ENCODE measurements around the gene PNPLA3.

Gene PNPLA3

DNA sequence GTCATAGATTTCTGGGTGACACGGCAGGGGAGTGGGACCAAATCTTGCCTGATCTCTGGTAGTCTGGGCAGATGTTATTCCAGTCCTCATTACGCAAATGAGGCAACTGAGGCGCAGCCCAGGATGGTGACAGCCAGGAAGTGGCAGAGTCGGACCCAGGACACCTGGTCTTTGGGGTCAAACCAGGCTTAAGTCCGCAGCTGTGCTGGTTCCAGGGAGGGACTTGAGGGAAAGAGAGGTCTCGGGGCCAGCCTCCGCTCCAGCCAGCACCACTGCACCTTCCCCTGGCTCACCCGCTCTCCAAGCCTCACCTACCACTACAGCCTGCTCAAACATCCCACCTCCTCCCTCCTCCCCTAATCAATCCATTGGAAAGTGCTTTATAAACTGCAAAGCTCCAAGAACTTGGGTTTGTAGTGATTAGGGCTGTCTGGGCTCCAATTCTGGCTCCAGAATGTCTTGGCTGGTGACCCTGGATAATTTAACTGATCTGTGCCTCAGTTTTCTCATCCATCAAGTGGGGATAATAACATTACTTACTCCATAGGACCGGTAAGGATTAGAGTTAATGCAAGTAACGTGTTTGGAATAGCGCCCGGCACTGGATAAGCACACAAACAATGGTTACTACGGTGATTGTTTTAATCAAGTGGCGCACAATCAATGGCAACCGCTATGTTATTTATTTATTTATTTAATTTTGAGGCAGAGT is 31.3 kb upstream of the PNPLA3 start:
- POLR2A ChIA-PET: no interaction called here
- CTCF ChIA-PET: interaction anchor here (1.0 to 2.0 kb wide), 2 partner anchors 9 kb away, joined by 6 to 9 read pairs; no protein-coding TSS in a partner anchor
- no peak for DNase-seq (ENCODE audit: extremely low spot score)
- TF ChIP-seq LEF1 (IDR thresholded peaks at IDR 0.05; ENCODE audit: borderline replicate concordance) (no peak), L3MBTL2 (conservative IDR thresholded peaks at IDR 0.05) (no peak), SUZ12 (IDR thresholded peaks at IDR 0.05) (no peak), FOXK2 (IDR thresholded peaks at IDR 0.05) (no peak), TARDBP (IDR thresholded peaks at IDR 0.05) (no peak), CTBP1 (IDR thresholded peaks at IDR 0.05; ENCODE audit: borderline replicate concordance) (no peak)
- TF ChIP-seq, protein P1, sequence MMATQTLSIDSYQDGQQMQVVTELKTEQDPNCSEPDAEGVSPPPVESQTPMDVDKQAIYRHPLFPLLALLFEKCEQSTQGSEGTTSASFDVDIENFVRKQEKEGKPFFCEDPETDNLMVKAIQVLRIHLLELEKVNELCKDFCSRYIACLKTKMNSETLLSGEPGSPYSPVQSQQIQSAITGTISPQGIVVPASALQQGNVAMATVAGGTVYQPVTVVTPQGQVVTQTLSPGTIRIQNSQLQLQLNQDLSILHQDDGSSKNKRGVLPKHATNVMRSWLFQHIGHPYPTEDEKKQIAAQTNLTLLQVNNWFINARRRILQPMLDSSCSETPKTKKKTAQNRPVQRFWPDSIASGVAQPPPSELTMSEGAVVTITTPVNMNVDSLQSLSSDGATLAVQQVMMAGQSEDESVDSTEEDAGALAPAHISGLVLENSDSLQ (IDR thresholded peaks at IDR 0.05): no peak

DNA sequence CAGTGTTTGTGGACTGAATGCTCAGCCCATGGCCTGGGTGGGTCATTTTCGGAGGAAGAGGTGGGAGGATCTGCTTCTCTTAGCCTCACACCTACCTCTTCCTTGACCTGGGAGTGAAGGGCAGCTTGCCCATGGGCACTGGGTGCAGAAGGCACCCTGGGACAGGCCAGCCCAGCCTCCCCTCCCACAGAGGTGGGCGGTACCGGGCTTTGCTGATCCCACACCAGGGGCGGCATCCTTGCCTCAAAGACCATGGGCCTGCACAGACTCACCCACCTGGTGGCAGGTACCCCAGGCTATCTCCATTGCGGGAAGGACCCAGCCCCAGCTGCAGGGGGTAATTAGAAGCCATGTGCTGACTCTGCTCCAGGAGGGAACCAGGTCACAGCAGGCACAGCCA is 30.3 kb upstream of the PNPLA3 start:
- CTCF ChIA-PET: interaction anchor here (1.0 kb wide), 1 partner anchor 10 kb away, joined by 9 read pairs; no protein-coding TSS in a partner anchor
- TF ChIP-seq ARNT (IDR thresholded peaks at IDR 0.05) (no peak), BHLHE40 (IDR thresholded peaks at IDR 0.05; ENCODE audit: borderline replicate concordance) (no peak), SUZ12 (IDR thresholded peaks at IDR 0.05) (no peak), ZNF384 (IDR thresholded peaks at IDR 0.05) (no peak)
- no peak for DNase-seq (ENCODE audit: extremely low spot score)
- POLR2A ChIA-PET: no interaction called here

DNA sequence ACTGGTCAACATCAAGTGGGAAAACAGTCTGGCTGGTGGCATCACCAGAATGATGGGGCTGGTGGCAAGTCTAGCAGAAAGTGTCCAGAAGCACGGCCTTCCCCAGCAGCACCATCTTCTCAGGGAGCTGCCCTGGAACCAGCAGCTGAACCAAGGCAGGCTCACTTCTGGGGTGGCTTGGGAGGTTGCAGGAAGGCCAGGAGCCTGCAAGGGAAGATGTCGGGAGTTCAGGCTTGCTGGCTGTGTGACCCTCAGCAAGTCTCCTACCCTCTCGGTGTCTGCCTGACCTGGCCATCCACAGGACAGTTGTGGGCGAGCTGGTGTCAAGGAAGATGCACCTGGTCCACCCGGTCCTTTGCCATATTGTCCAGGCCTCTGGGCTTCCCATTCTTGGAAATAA is 29.5 kb upstream of the PNPLA3 start:
- ChIA-PET CTCF (interaction anchor here (0.9 to 1.0 kb wide), 2 partner anchors 9 to 30 kb away, joined by 3 read pairs; partner anchors contain the start of gene PNPLA3), POLR2A (no interaction called here)
- TF ChIP-seq SP1 (IDR thresholded peaks at IDR 0.05): no peak
- TF ChIP-seq TARDBP (IDR thresholded peaks at IDR 0.05): no peak
- TF ChIP-seq, protein P1 (IDR thresholded peaks at IDR 0.05): no peak
- no peak for TF ChIP-seq SUZ12 (IDR thresholded peaks at IDR 0.05)
- no peak for TF ChIP-seq CTBP1 (IDR thresholded peaks at IDR 0.05; ENCODE audit: borderline replicate concordance)
- TF ChIP-seq ZNF384 (IDR thresholded peaks at IDR 0.05): no peak
- DNase-seq (ENCODE audit: extremely low spot score): no peak

DNA sequence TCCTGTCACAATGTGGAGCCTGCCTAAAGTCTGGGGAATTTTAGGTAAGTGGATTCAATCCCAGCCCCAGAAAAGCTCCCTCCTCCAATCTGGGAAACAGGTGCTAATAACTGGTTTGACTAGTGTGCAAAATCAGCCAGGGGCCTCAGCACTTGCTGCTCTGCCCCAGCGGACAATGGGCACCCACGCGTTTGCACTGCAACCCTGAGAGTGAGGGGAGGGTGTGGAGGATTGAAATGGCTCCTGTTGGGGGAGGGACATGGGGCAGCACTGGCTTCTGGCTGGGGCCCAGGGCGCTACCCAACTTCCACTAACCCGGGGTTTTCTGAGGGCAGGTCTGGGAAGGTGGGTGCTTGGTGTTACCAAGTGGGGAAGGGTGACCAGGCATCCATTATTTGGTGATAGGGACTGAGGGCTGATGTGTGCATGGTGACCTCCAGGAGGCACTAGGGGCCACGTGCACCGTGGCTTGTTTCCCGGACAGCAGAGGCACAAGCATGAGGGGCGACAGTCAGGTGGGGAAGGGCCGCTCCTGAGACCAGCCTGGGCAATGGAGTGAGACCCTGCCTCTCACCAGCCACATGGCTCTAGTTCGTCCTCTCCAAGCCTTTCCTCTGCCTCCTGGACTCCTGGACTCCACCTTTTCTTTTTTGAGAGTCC is 27.5 kb upstream of the PNPLA3 start:
- no peak for DNase-seq (ENCODE audit: extremely low spot score)
- no peak for TF ChIP-seq BHLHE40 (IDR thresholded peaks at IDR 0.05; ENCODE audit: borderline replicate concordance)
- TF ChIP-seq FOXA1 (IDR thresholded peaks at IDR 0.05): no peak
- TF ChIP-seq TARDBP (IDR thresholded peaks at IDR 0.05): no peak
- TF ChIP-seq NFRKB (IDR thresholded peaks at IDR 0.05): no peak
- TF ChIP-seq ZNF384 (IDR thresholded peaks at IDR 0.05): no peak
- TF ChIP-seq FOXK2 (IDR thresholded peaks at IDR 0.05): no peak
- TF ChIP-seq ELF4 (IDR thresholded peaks at IDR 0.05): no peak
- TF ChIP-seq HDGF (IDR thresholded peaks at IDR 0.05; ENCODE audit: borderline replicate concordance): no peak
- TF ChIP-seq L3MBTL2 (conservative IDR thresholded peaks at IDR 0.05): no peak
- no peak for TF ChIP-seq SP1 (IDR thresholded peaks at IDR 0.05)
- TF ChIP-seq CTBP1 (IDR thresholded peaks at IDR 0.05; ENCODE audit: borderline replicate concordance): no peak
- no peak for TF ChIP-seq LEF1 (IDR thresholded peaks at IDR 0.05; ENCODE audit: borderline replicate concordance)
- no peak for TF ChIP-seq ARNT (IDR thresholded peaks at IDR 0.05)
- ChIA-PET CTCF (interaction anchor here (1.1 to 1.3 kb wide), 2 partner anchors 11 to 13 kb away, joined by 9 to 10 read pairs; no protein-coding TSS in a partner anchor), POLR2A (no interaction called here)

DNA sequence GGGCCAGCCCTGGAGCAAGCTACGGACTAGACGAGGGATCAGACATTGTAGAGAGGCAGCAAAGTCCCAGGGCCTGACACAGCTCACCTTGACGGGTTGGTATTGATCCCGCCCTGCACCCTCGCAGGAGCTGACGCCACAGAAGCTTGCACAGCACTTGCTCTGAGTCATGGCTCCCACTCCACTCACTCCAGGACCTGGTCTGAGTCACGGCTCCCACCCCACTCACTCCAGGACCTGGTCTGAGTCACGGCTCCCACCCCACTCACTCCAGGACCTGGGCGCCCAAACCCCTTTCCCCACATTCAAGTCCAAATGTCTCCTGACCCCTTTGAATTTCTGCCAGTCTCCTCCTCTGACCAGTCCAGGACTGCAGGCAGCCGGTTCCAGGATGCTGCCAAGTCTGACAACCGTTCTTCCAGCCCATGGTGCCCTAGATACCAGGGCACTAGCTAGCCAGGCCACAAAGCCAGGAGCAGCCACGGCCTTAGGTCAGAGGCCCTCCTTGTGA is 25.8 kb upstream of the PNPLA3 start:
- ChIA-PET CTCF (interaction anchor here (0.6 to 4.5 kb wide), 4 partner anchors 13 to 78 kb away, joined by 4 to 21 read pairs (median 6); no protein-coding TSS in a partner anchor), POLR2A (interaction anchor here (1.0 to 1.7 kb wide), 3 partner anchors 13 to 57 kb away, joined by 3 to 6 read pairs (median 3); partner anchors contain the start of gene PNPLA3)
- TF ChIP-seq FOXA1 (IDR thresholded peaks at IDR 0.05) (no peak), SUZ12 (IDR thresholded peaks at IDR 0.05) (no peak), HDGF (IDR thresholded peaks at IDR 0.05; ENCODE audit: borderline replicate concordance) (no peak), LEF1 (IDR thresholded peaks at IDR 0.05; ENCODE audit: borderline replicate concordance) (no peak), ELF4 (IDR thresholded peaks at IDR 0.05) (no peak), FOXM1 (IDR thresholded peaks at IDR 0.05; ENCODE audit: borderline replicate concordance) (no peak), NFRKB (IDR thresholded peaks at IDR 0.05) (no peak), TARDBP (IDR thresholded peaks at IDR 0.05) (no peak), ZNF384 (IDR thresholded peaks at IDR 0.05) (no peak), SP1 (IDR thresholded peaks at IDR 0.05) (no peak), CTBP1 (IDR thresholded peaks at IDR 0.05; ENCODE audit: borderline replicate concordance) (no peak)
- TF ChIP-seq, protein P1 (IDR thresholded peaks at IDR 0.05): no peak
- no peak for DNase-seq (ENCODE audit: extremely low spot score)

DNA sequence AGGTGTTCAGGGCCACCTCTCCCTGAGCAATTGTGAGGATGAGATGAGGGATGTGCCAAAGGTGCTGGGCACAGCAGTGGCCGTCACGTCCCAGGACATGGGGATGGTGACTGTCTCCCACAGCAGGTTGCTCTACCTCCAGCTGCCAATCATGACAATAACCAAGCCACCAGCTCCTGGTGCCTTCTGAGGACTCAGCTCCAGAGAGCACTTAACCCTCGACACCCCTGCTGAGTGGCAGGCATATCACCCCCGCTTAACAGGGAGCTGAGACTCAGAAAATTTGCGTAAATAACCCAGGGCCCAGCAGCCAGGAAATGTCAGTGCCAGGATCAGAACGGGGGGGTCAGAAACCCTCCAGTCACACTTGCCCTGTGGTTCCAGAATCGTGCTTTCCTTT is 23.4 kb upstream of the PNPLA3 start:
- no peak for TF ChIP-seq ARNT (IDR thresholded peaks at IDR 0.05)
- TF ChIP-seq, protein P1 (IDR thresholded peaks at IDR 0.05): 0 out of 2 replicates have a peak, but pooled peaks have one; percentile 23
- TF ChIP-seq FOXM1 (IDR thresholded peaks at IDR 0.05; ENCODE audit: borderline replicate concordance): no peak
- CTCF ChIA-PET: interaction anchor here (0.6 to 4.5 kb wide), 3 partner anchors 16 to 32 kb away, joined by 3 to 21 read pairs (median 4); no protein-coding TSS in a partner anchor
- POLR2A ChIA-PET: no interaction called here
- no peak for DNase-seq (ENCODE audit: extremely low spot score)
